Thymus (tissue), 11 donors: Measurements from ENCODE around the gene BMAL1. TPM values are rescaled to one million over a fixed set of nuclear protein-coding genes. Genes with fewer than 3 reads are reported as not detected.
"Not testable (repeated sequence)": the region's sequence is repeated elsewhere in the genome, so short reads cannot be mapped to it uniquely, and the experiment has no call there.

ENCODE experiments used
- DNase-seq, 9 donors: peaks; one replicate each; pipeline ENCODE4 v3.0.0-alpha.2; 2013; ENCODE audit warnings: low spot score in 9 of 9, low read depth in 6 of 9, missing footprints in 1 of 9
- H3K27ac ChIP-seq, 2 donors: one replicate each; pipeline ENCODE4 v1.5.1; 2013; ENCODE audit warnings: control low read depth in 1 of 2, low read depth in 1 of 2, low read length in 1 of 2, mild to moderate bottlenecking in 1 of 2, moderate library complexity in 1 of 2
- H3K27me3 ChIP-seq, 2 donors: one replicate each; pipeline ENCODE4 v1.5.1; 2013; ENCODE audit warnings: low read length in 1 of 2; ENCODE audit not compliant: control insufficient read depth in 2 of 2, insufficient read depth in 1 of 2
- H3K36me3 ChIP-seq, 2 donors: one replicate each; pipeline ENCODE4 v1.5.1; 2013; ENCODE audit warnings: low read length in 1 of 2, mild to moderate bottlenecking in 1 of 2, moderate library complexity in 1 of 2; ENCODE audit not compliant: control insufficient read depth in 2 of 2, insufficient read depth in 2 of 2
- H3K4me1 ChIP-seq, 2 donors: one replicate each; pipeline ENCODE4 v1.5.1; 2013; ENCODE audit warnings: low read length in 2 of 2; ENCODE audit not compliant: control insufficient read depth in 2 of 2, insufficient read depth in 2 of 2
- H3K4me3 ChIP-seq, 2 donors: one replicate each; pipeline ENCODE4 v1.5.1; 2013; ENCODE audit warnings: low read length in 2 of 2, control low read depth in 1 of 2, mild to moderate bottlenecking in 1 of 2
- H3K9me3 ChIP-seq, 2 donors: one replicate each; pipeline ENCODE4 v1.5.1; 2013; ENCODE audit warnings: low read length in 1 of 2, mild to moderate bottlenecking in 1 of 2; ENCODE audit not compliant: control insufficient read depth in 2 of 2, insufficient read depth in 1 of 2
- WGBS: extraction: QIAGEN DNeasy Blood & Tissue Kit; methylation state at CpG from one replicate; pipeline ENCODE4 v1.1.7; 2013; 5-methylcytosine and 5-hydroxymethylcytosine counted together
- polyA plus RNA-seq: library from polyadenylated mRNA; stranded (reverse); fragments of 200-250 nt; gene quantifications from one replicate; pipeline ENCODE4 v1.2.3, GENCODE V29; 2013
- total RNA-seq: library from RNA; stranded (reverse); fragments of 120-200 nt; gene quantifications from one replicate; pipeline ENCODE4 v1.2.4, GENCODE V29; 2013
- donor health status: healthy.

BMAL1 gene
- total and polyA plus RNA-seq, 2 donors: 28.8 to 35.4 TPM

GRCh38 chr11:13427440-13427839 lies 149.8 kb downstream of the BMAL1 start:
- no peak overlapping the region for H3K4me3 ChIP-seq
- H3K27me3 ChIP-seq: no peaks in the 10 kb centered on the region
- no peak for DNase-seq
- H3K27ac ChIP-seq: no peak overlapping the region
- H3K4me1 ChIP-seq: no peaks in the 10 kb centered on the region
- H3K36me3 ChIP-seq: no peaks in the 10 kb centered on the region
- H3K9me3 ChIP-seq: peaks cover 0 to 4% of the 10 kb centered on the region in 2 donors

DNA sequence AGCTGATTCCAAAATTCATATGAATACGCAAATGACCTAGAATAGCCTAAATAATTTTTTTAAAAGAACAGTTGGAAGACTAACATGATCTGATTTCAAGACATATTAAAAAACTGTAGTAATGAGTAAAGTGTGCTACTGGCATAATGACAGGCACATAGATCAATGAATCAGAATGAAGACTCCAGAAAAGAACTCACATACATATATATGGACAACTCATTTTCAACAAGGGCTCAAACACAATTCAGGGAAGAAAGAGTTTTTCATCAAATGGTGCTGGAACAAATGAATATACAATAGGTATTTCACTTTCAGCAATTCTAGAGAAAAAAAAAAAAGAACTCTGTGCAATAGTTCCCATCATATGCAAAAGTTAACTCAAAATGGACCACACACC lies 151.7 kb downstream of the BMAL1 start:
- H3K27me3 ChIP-seq: no peaks in the 10 kb centered on the region
- no peak overlapping the region for H3K27ac ChIP-seq
- DNase-seq: no peak
- no peaks in the 10 kb centered on the region for H3K4me1 ChIP-seq
- H3K9me3 ChIP-seq: peaks cover 0 to 4% of the 10 kb centered on the region in 2 donors
- no peaks in the 10 kb centered on the region for H3K36me3 ChIP-seq
- 100% methylated on average over 1 of the region's 1 CpG for WGBS
- H3K4me3 ChIP-seq: no peak overlapping the region

GRCh38 chr11:13429836-13430235 lies 152.2 kb downstream of the BMAL1 start:
- peaks cover 0 to 4% of the 10 kb centered on the region in 2 donors for H3K9me3 ChIP-seq
- 98% methylated on average over 3 of the region's 3 CpGs for WGBS
- H3K4me3 ChIP-seq: no peak overlapping the region
- no peaks in the 10 kb centered on the region for H3K27me3 ChIP-seq
- no peak for DNase-seq
- H3K36me3 ChIP-seq: no peaks in the 10 kb centered on the region
- no peaks in the 10 kb centered on the region for H3K4me1 ChIP-seq
- H3K27ac ChIP-seq: no peak overlapping the region

DNA sequence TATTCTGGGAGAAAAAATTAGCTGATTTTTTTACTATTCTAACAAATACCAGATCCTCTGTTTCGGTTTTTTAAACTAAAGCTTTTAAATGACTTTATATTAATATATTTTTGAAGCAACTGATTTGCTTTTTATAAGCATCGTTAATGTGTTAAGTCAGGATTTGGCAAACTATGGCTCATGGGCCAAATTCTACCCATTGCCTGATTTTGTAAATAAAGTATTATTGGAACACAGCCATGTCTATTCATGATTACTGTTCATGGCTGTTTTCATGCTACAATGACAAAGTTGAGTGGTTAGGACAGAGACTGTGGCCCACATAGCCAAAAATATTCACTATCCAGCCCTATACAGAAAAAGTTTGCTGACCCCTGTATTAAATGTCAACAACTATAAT lies 155.8 kb downstream of the BMAL1 start:
- Histone ChIP-seq H3K27me3 (no peaks in the 10 kb centered on the region), H3K36me3 (no peaks in the 10 kb centered on the region), H3K27ac (no peak overlapping the region), H3K4me3 (no peak overlapping the region), H3K4me1 (no peaks in the 10 kb centered on the region), H3K9me3 (no peaks in the 10 kb centered on the region)
- 97% methylated on average over 2 of the region's 2 CpGs for WGBS
- no peak for DNase-seq

- no peaks in the 10 kb centered on the region for H3K9me3 ChIP-seq
- H3K27me3 ChIP-seq: no peaks in the 10 kb centered on the region
- H3K36me3 ChIP-seq: no peaks in the 10 kb centered on the region
- no peaks in the 10 kb centered on the region for H3K4me1 ChIP-seq
- DNase-seq: no peak
- H3K4me3 ChIP-seq: no peak overlapping the region
- H3K27ac ChIP-seq: no peak overlapping the region
- WGBS: 96% methylated on average over 6 of the region's 6 CpGs
Measured at GRCh38 chr11:13434247-13435205, 156.9 kb downstream of the BMAL1 start.

- not testable (repeated sequence) for H3K36me3 ChIP-seq, H3K4me1 ChIP-seq, H3K27ac ChIP-seq, H3K27me3 ChIP-seq, H3K4me3 ChIP-seq, DNase-seq, H3K9me3 ChIP-seq
- 95% methylated on average over 7 of the region's 7 CpGs for WGBS
Measured at GRCh38 chr11:13436836-13437235, 159.2 kb downstream of the BMAL1 start.

Other genes starting within 250 kb of the BMAL1 start
- 34.1 TPM for gene BTBD10, start 185.4 kb downstream of the BMAL1 start, total RNA-seq
- gene BTBD10, start 185.4 kb downstream of the BMAL1 start, polyA plus RNA-seq: 23.3 TPM
- 0.14 TPM for gene PTH, start 218.2 kb downstream of the BMAL1 start, total RNA-seq
- 1.0 TPM for gene PTH, start 218.2 kb downstream of the BMAL1 start, polyA plus RNA-seq